Upper lobe of left lung (tissue), 4 donors: ENCODE measurements around the gene DPY19L1.

ENCODE experiments used
- CTCF ChIP-seq, 6 experiments: fragments of 450-650 bp in 4 of 6; fragments of 200-600 bp in 2 of 6; sonication (generic) in 2 of 6; IDR thresholded peaks; one replicate each; pipeline ENCODE4 v1.5.1; 2016 to 2019; ENCODE audit warnings: antibody characterized with exemption in 6 of 6
- POLR2A ChIP-seq, 4 donors: fragments of 450-650 bp; IDR thresholded peaks; one replicate each; pipeline ENCODE4 v1.5.1; 2016 to 2017; ENCODE audit warnings: antibody characterized with exemption in 4 of 4, mild to moderate bottlenecking in 2 of 4

GRCh38 chr7:34928052-34928451 is 109.2 kb downstream of the DPY19L1 start:
- TF ChIP-seq POLR2A (IDR thresholded peaks at IDR 0.05) (no peak), CTCF (IDR thresholded peaks at IDR 0.05) (peak in 4 of 6 experiments; percentile 14 to 23 (median 18))
